GM06990 (cell line): Measurements from ENCODE around the gene PLCB2.

Source experiments
- DNase-seq: peaks from one replicate; pipeline ENCODE4 v3.0.0-alpha.2; 2011; ENCODE audit not compliant: insufficient read length; ENCODE audit errors: extremely low read depth
- H3K27me3 ChIP-seq: replicated peaks from 2 replicates; pipeline ENCODE4 v1.6.0; 2011; ENCODE audit warnings: low read length; ENCODE audit not compliant: control insufficient read depth, insufficient read depth
- H3K36me3 ChIP-seq: 2 replicates; pipeline ENCODE4 v1.5.1; 2011; ENCODE audit warnings: low read length; ENCODE audit not compliant: control insufficient read depth, insufficient read depth
- H3K4me3 ChIP-seq: replicated peaks from 2 replicates; pipeline ENCODE4 v1.5.1; 2011; ENCODE audit warnings: low read depth, mild to moderate bottlenecking, control low read depth, low read length
- CTCF ChIP-seq: IDR thresholded peaks from 2 replicates; pipeline ENCODE4 v1.5.1; 2011; ENCODE audit warnings: low read length, control low read depth, mild to moderate bottlenecking, inconsistent platforms; ENCODE audit not compliant: insufficient read depth, poor library complexity, severe bottlenecking

The PLCB2 gene

DNA sequence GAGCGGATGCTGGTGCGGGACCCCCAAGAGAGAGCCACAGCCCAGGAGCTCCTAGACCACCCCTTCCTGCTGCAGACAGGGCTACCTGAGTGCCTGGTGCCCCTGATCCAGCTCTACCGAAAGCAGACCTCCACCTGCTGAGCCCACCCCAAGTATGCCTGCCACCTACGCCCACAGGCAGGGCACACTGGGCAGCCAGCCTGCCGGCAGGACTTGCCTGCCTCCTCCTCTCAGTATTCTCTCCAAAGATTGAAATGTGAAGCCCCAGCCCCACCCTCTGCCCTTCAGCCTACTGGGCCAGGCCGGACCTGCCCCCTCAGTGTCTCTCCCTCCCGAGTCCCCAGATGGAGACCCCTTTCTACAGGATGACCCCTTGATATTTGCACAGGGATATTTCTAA is 31.8 kb downstream of the PLCB2 start:
- Histone ChIP-seq H3K27me3 (no peaks in the 10 kb centered on the region; the same call in none of the 2 replicates), H3K36me3 (no peaks in the 10 kb centered on the region), H3K4me3 (no peak overlapping the region)
- no peak for TF ChIP-seq CTCF
- no peak for DNase-seq

DNA sequence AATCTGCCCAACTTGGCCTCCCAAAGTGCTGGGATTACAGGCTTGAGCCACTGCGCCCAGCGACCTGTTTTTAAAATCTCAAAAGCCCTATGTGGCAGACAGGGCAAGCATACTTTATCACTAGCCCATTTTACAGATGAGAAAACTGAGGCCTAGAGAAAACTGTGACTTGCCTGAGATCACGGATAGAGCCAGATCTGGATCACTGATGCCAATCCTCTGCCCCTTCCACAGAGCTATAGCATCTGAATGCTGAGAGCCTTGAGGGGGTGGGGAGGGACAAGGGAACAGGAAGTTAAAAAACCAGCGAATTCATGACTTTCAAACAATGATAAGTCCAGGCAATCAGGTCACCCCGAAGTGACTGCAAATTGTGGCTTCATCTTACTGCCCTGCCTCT is 32.2 kb downstream of the PLCB2 start:
- Histone ChIP-seq H3K36me3 (no peaks in the 10 kb centered on the region), H3K27me3 (no peaks in the 10 kb centered on the region; the same call in none of the 2 replicates), H3K4me3 (no peak overlapping the region)
- no peak for DNase-seq
- no peak for TF ChIP-seq CTCF

DNA sequence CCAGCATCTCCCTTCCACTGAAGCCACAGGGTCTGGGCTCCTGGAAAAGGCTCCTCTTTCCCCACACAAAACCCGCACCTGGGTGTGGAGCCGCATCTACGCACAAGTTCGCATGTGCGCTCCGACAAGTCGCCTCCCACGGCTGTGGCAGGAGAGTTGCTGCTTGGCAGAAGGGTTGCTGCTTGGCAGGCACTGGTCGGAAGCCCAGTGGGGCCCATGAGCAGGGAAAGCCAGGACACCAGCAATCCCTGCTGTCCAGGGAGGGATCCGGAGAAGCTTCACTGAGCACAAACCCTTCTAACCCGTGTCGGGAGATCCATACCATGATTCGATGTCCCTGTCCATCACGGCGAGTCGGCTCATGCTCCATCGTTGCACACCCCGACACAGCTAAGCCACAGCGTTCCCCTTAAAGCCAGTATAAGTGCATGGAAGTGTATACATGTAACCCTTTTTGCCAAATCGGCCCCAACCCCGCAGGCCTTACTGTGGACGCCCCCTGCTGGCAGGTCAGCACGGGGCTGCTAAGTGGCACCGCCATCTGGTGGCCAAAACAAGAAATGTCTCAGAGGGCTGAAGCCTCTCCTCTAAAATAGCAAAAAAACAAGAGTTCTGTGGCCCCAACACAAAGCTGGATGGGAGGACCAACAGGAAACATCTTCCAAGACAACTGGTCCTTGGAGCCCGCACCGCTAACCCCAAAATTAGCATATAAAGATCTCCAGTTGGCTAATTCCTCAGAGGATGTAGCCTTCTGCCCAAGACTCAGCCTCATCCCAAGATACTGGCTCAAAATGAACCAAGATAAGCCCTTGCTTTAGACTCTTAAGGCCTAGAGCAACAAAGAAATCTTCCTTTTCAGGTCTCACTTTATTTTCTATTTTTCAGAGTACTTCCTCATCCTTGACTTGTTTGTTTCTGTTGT is 33.1 kb downstream of the PLCB2 start:
- peak; percentile 74 for DNase-seq
- Histone ChIP-seq H3K27me3 (no peaks in the 10 kb centered on the region; the same call in none of the 2 replicates), H3K36me3 (no peaks in the 10 kb centered on the region), H3K4me3 (no peak overlapping the region)
- TF ChIP-seq CTCF, result peak; percentile 100

GRCh38 chr15:40273428-40273827 is 34.3 kb downstream of the PLCB2 start:
- Histone ChIP-seq H3K4me3 (no peak overlapping the region), H3K27me3 (no peaks in the 10 kb centered on the region; the same call in none of the 2 replicates), H3K36me3 (no peaks in the 10 kb centered on the region)
- TF ChIP-seq CTCF, result no peak
- DNase-seq, result no peak

DNA sequence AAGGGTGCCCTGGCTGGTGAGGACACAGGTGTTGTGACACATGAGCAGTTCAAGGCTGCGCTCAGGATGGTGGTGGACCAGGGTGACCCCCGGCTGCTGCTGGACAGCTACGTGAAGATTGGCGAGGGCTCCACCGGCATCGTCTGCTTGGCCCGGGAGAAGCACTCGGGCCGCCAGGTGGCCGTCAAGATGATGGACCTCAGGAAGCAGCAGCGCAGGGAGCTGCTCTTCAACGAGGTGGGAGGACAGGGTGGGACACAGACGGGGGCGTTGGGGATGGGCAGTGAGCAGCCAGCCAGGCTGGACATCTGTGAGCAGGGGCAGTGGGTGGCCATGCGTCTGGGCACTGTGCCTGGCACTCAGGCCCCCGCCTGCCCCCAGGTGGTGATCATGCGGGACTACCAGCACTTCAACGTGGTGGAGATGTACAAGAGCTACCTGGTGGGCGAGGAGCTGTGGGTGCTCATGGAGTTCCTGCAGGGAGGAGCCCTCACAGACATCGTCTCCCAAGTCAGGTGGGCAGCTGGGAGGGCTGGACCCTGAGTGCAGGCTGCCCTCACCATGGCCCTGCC is 35.2 kb downstream of the PLCB2 start:
- peak; percentile 36 for TF ChIP-seq CTCF
- DNase-seq, result no peak
- no peaks in the 10 kb centered on the region for H3K27me3 ChIP-seq
- no peaks in the 10 kb centered on the region for H3K36me3 ChIP-seq
- no peak overlapping the region for H3K4me3 ChIP-seq
